ENCODE measurements around the gene RNF41. TPM values are rescaled to one million over a fixed set of nuclear protein-coding genes. Genes with fewer than 3 reads are reported as not detected.

Gene RNF41
- total RNA-seq, 1 experiment from 2014 or later: 57.4 TPM

DNA sequence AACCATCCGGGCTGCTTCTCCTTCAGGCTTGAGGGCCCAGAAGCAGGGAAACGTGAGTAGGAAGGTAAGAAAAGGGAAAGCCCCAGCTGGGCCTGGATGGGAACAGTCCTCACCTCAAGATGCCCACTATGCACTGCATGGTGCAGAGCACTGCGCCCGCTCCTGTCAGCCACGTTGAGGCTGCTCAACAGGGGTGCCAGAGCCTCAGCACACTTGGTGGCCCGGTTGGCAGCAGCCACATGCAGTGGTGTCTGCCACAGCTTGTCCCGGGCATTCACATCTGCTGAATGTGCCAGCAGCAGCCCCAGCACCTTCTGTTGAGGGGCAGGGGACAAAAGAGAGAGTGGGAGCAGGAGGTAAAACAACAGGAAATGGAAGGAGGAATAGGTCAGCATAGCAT, 33.9 kb upstream of the RNF41 start:
- H3K4me3 Mint-ChIP-seq: no peak overlapping the region
- H3K9me3 Mint-ChIP-seq: no peaks in the 10 kb centered on the region
- ChIA-PET CTCF (interaction anchor here (0.6 to 4.9 kb wide), 8 partner anchors 19 to 248 kb away, joined by 3 to 38 read pairs (median 4); partner anchors contain the start of genes ESYT1, SLC39A5 and SMARCC2), POLR2A (interaction anchor here (2.9 kb wide), 1 partner anchor 34 kb away, joined by 16 read pairs; the partner anchor contains the start of gene RNF41)
- no peak for ATAC-seq
- H3K27ac Mint-ChIP-seq: no peak overlapping the region
- TF ChIP-seq ZNF121 (CRISPR knock-in tag; IDR thresholded peaks at IDR 0.05): no peak
- TF ChIP-seq TCF7 (CRISPR knock-in tag; IDR thresholded peaks at IDR 0.05; ENCODE audit: low read depth): no peak
- TF ChIP-seq, protein P1, sequence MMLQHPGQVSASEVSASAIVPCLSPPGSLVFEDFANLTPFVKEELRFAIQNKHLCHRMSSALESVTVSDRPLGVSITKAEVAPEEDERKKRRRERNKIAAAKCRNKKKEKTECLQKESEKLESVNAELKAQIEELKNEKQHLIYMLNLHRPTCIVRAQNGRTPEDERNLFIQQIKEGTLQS (CRISPR knock-in tag; conservative IDR thresholded peaks at IDR 0.05): no peak
- TF ChIP-seq, protein P2, sequence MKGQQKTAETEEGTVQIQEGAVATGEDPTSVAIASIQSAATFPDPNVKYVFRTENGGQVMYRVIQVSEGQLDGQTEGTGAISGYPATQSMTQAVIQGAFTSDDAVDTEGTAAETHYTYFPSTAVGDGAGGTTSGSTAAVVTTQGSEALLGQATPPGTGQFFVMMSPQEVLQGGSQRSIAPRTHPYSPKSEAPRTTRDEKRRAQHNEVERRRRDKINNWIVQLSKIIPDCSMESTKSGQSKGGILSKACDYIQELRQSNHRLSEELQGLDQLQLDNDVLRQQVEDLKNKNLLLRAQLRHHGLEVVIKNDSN (CRISPR knock-in tag; IDR thresholded peaks at IDR 0.05): no peak
- TF ChIP-seq OVOL2 (CRISPR knock-in tag; IDR thresholded peaks at IDR 0.05; ENCODE audit: borderline replicate concordance): no peak
- TF ChIP-seq CBFB (CRISPR knock-in tag; IDR thresholded peaks at IDR 0.05; ENCODE audit: low read depth): no peak
- TF ChIP-seq, protein P3, sequence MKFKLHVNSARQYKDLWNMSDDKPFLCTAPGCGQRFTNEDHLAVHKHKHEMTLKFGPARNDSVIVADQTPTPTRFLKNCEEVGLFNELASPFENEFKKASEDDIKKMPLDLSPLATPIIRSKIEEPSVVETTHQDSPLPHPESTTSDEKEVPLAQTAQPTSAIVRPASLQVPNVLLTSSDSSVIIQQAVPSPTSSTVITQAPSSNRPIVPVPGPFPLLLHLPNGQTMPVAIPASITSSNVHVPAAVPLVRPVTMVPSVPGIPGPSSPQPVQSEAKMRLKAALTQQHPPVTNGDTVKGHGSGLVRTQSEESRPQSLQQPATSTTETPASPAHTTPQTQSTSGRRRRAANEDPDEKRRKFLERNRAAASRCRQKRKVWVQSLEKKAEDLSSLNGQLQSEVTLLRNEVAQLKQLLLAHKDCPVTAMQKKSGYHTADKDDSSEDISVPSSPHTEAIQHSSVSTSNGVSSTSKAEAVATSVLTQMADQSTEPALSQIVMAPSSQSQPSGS (CRISPR knock-in tag; IDR thresholded peaks at IDR 0.05; ENCODE audit: borderline replicate concordance, low read depth): no peak
- TF ChIP-seq GRHL2 (CRISPR knock-in tag; IDR thresholded peaks at IDR 0.05; ENCODE audit: insufficient replicate concordance, severe bottlenecking): no peak
- TF ChIP-seq, protein P4, sequence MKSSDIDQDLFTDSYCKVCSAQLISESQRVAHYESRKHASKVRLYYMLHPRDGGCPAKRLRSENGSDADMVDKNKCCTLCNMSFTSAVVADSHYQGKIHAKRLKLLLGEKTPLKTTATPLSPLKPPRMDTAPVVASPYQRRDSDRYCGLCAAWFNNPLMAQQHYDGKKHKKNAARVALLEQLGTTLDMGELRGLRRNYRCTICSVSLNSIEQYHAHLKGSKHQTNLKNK (CRISPR knock-in tag; IDR thresholded peaks at IDR 0.05): no peak
- TF ChIP-seq, protein P5, sequence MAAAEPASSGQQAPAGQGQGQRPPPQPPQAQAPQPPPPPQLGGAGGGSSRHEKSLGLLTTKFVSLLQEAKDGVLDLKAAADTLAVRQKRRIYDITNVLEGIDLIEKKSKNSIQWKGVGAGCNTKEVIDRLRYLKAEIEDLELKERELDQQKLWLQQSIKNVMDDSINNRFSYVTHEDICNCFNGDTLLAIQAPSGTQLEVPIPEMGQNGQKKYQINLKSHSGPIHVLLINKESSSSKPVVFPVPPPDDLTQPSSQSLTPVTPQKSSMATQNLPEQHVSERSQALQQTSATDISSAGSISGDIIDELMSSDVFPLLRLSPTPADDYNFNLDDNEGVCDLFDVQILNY (CRISPR knock-in tag; IDR thresholded peaks at IDR 0.05): no peak
- no peak for TF ChIP-seq TEAD1 (CRISPR knock-in tag; IDR thresholded peaks at IDR 0.05)
- TF ChIP-seq JUN (CRISPR knock-in tag; IDR thresholded peaks at IDR 0.05): no peak
- TF ChIP-seq, protein P6, sequence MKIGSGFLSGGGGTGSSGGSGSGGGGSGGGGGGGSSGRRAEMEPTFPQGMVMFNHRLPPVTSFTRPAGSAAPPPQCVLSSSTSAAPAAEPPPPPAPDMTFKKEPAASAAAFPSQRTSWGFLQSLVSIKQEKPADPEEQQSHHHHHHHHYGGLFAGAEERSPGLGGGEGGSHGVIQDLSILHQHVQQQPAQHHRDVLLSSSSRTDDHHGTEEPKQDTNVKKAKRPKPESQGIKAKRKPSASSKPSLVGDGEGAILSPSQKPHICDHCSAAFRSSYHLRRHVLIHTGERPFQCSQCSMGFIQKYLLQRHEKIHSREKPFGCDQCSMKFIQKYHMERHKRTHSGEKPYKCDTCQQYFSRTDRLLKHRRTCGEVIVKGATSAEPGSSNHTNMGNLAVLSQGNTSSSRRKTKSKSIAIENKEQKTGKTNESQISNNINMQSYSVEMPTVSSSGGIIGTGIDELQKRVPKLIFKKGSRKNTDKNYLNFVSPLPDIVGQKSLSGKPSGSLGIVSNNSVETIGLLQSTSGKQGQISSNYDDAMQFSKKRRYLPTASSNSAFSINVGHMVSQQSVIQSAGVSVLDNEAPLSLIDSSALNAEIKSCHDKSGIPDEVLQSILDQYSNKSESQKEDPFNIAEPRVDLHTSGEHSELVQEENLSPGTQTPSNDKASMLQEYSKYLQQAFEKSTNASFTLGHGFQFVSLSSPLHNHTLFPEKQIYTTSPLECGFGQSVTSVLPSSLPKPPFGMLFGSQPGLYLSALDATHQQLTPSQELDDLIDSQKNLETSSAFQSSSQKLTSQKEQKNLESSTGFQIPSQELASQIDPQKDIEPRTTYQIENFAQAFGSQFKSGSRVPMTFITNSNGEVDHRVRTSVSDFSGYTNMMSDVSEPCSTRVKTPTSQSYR (CRISPR knock-in tag; IDR thresholded peaks at IDR 0.05): no peak
- no peak for TF ChIP-seq FOXP1 (CRISPR knock-in tag; IDR thresholded peaks at IDR 0.05; ENCODE audit: borderline replicate concordance)
- no peak for TF ChIP-seq NR3C1 (CRISPR knock-in tag; conservative IDR thresholded peaks at IDR 0.05; ENCODE audit: low read depth)
- TF ChIP-seq CREB1 (CRISPR knock-in tag; IDR thresholded peaks at IDR 0.05): no peak
- no peak for TF ChIP-seq ELF4 (CRISPR knock-in tag; IDR thresholded peaks at IDR 0.05; ENCODE audit: low read depth)
- no peak for TF ChIP-seq ZNF423 (CRISPR knock-in tag; IDR thresholded peaks at IDR 0.05)
- no peak for TF ChIP-seq FOXJ3 (CRISPR knock-in tag; IDR thresholded peaks at IDR 0.05; ENCODE audit: borderline replicate concordance)
- TF ChIP-seq, protein P7, sequence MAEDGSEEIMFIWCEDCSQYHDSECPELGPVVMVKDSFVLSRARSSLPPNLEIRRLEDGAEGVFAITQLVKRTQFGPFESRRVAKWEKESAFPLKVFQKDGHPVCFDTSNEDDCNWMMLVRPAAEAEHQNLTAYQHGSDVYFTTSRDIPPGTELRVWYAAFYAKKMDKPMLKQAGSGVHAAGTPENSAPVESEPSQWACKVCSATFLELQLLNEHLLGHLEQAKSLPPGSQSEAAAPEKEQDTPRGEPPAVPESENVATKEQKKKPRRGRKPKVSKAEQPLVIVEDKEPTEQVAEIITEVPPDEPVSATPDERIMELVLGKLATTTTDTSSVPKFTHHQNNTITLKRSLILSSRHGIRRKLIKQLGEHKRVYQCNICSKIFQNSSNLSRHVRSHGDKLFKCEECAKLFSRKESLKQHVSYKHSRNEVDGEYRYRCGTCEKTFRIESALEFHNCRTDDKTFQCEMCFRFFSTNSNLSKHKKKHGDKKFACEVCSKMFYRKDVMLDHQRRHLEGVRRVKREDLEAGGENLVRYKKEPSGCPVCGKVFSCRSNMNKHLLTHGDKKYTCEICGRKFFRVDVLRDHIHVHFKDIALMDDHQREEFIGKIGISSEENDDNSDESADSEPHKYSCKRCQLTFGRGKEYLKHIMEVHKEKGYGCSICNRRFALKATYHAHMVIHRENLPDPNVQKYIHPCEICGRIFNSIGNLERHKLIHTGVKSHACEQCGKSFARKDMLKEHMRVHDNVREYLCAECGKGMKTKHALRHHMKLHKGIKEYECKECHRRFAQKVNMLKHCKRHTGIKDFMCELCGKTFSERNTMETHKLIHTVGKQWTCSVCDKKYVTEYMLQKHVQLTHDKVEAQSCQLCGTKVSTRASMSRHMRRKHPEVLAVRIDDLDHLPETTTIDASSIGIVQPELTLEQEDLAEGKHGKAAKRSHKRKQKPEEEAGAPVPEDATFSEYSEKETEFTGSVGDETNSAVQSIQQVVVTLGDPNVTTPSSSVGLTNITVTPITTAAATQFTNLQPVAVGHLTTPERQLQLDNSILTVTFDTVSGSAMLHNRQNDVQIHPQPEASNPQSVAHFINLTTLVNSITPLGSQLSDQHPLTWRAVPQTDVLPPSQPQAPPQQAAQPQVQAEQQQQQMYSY (CRISPR knock-in tag; IDR thresholded peaks at IDR 0.05): no peak
- no peak for DNase-seq (ENCODE audit: low spot score)
- H3K36me3 Mint-ChIP-seq: peaks cover 48% of the 10 kb centered on the region
- H3K4me1 Mint-ChIP-seq: peaks cover 18% of the 10 kb centered on the region
- no peaks in the 10 kb centered on the region for H3K27me3 Mint-ChIP-seq (ENCODE audit: low read depth)

All from WTC11 (cell line).